Parathyroid adenoma (tissue), 2 donors: ENCODE measurements around the gene GCNT1.

Experiments
- H2AFZ ChIP-seq: fragments of 300-600 bp; sonication (generic); one replicate; pipeline ENCODE4 v1.7.0; 2017; ENCODE audit warnings: antibody characterized with exemption, mild to moderate bottlenecking
- H3K27ac ChIP-seq: fragments of 300-600 bp; sonication (generic); one replicate; pipeline ENCODE4 v1.7.0; 2017
- H3K27me3 ChIP-seq: fragments of 300-600 bp; sonication (generic); one replicate; pipeline ENCODE4 v1.7.0; 2017; ENCODE audit warnings: low read length; ENCODE audit not compliant: control insufficient read depth, insufficient read depth
- H3K36me3 ChIP-seq: fragments of 300-600 bp; sonication (generic); one replicate; pipeline ENCODE4 v1.7.0; 2017; ENCODE audit warnings: low read length; ENCODE audit not compliant: control insufficient read depth, insufficient read depth
- H3K4me1 ChIP-seq: fragments of 300-600 bp; sonication (generic); one replicate; pipeline ENCODE4 v1.7.0; 2017; ENCODE audit warnings: control low read depth
- H3K4me2 ChIP-seq: fragments of 300-600 bp; sonication (generic); one replicate; pipeline ENCODE4 v1.7.0; 2017; ENCODE audit warnings: low read length
- H3K4me3 ChIP-seq: fragments of 300-600 bp; sonication (generic); one replicate; pipeline ENCODE4 v1.7.0; 2017; ENCODE audit warnings: low read depth, low read length
- H3K79me2 ChIP-seq: fragments of 300-600 bp; sonication (generic); one replicate; pipeline ENCODE4 v1.7.0; 2017; ENCODE audit warnings: control low read depth
- H3K9ac ChIP-seq: fragments of 300-600 bp; sonication (generic); one replicate; pipeline ENCODE4 v1.7.0; 2017; ENCODE audit warnings: mild to moderate bottlenecking
- H3K9me3 ChIP-seq: fragments of 300-600 bp; sonication (generic); one replicate; pipeline ENCODE4 v1.7.0; 2017; ENCODE audit warnings: low read length; ENCODE audit not compliant: control insufficient read depth
- CTCF ChIP-seq: fragments of 300-600 bp; sonication (generic); IDR thresholded peaks from one replicate; pipeline ENCODE4 v1.7.0; 2017; ENCODE audit warnings: antibody characterized with exemption, mild to moderate bottlenecking
- donor health status: primary hyperparathyroidism.

Gene GCNT1

GRCh38 chr9:76459694-76460635 lies 983 bp downstream of the GCNT1 start:
- peak overlapping the region; percentile 100 for H3K4me3 ChIP-seq
- peak; percentile 35 for TF ChIP-seq CTCF
- H3K9me3 ChIP-seq = no peaks in the 10 kb centered on the region
- no peaks in the 10 kb centered on the region for H3K27me3 ChIP-seq
- peak overlapping the region; percentile 84 for H3K4me2 ChIP-seq
- peak overlapping the region; percentile 12 for H2AFZ ChIP-seq
- peak overlapping the region; percentile 91 for H3K27ac ChIP-seq
- H3K79me2 ChIP-seq = peaks cover 16% of the 10 kb centered on the region
- H3K36me3 ChIP-seq = peaks cover 15% of the 10 kb centered on the region
- no peaks in the 10 kb centered on the region for H3K4me1 ChIP-seq
- peak overlapping the region; percentile 83 for H3K9ac ChIP-seq

- H3K9ac ChIP-seq = no peak overlapping the region
- no peak for TF ChIP-seq CTCF
- H3K4me1 ChIP-seq = peaks cover 4% of the 10 kb centered on the region
- H3K27ac ChIP-seq = peak overlapping the region; percentile 91
- peak overlapping the region; percentile 100 for H3K4me3 ChIP-seq
- no peaks in the 10 kb centered on the region for H3K9me3 ChIP-seq
- peak overlapping the region; percentile 84 for H3K4me2 ChIP-seq
- peaks cover 15% of the 10 kb centered on the region for H3K36me3 ChIP-seq
- H3K27me3 ChIP-seq = no peaks in the 10 kb centered on the region
- no peak overlapping the region for H2AFZ ChIP-seq
- peaks cover 26% of the 10 kb centered on the region for H3K79me2 ChIP-seq
These were observed 3.1 kb downstream of the GCNT1 start for GRCh38 chr9:76462126-76462525.

GRCh38 chr9:76463211-76463610 lies 4.2 kb downstream of the GCNT1 start:
- Histone ChIP-seq H3K4me3 (peak overlapping the region; percentile 100), H2AFZ (no peak overlapping the region), H3K36me3 (peaks cover 15% of the 10 kb centered on the region), H3K4me1 (peaks cover 4% of the 10 kb centered on the region), H3K79me2 (peaks cover 31% of the 10 kb centered on the region), H3K4me2 (peak overlapping the region; percentile 84), H3K27ac (peak overlapping the region; percentile 91), H3K9ac (no peak overlapping the region), H3K9me3 (no peaks in the 10 kb centered on the region), H3K27me3 (no peaks in the 10 kb centered on the region)
- no peak for TF ChIP-seq CTCF

- Histone ChIP-seq H2AFZ (no peak overlapping the region), H3K4me3 (peak overlapping the region; percentile 34), H3K36me3 (peaks cover 15% of the 10 kb centered on the region), H3K9me3 (no peaks in the 10 kb centered on the region), H3K27ac (peak overlapping the region; percentile 77), H3K4me2 (peak overlapping the region; percentile 48), H3K9ac (no peak overlapping the region), H3K4me1 (peaks cover 5% of the 10 kb centered on the region), H3K27me3 (no peaks in the 10 kb centered on the region), H3K79me2 (peaks cover 29% of the 10 kb centered on the region)
- TF ChIP-seq CTCF = no peak
These were observed 5.7 kb downstream of the GCNT1 start for GRCh38 chr9:76464706-76465105.
